ENCODE data around the gene RANBP3. TPM values are rescaled to one million over a fixed set of nuclear protein-coding genes. Genes with fewer than 3 reads are reported as not detected.
"Not testable (repeated sequence)": the region's sequence is repeated elsewhere in the genome, so short reads cannot be mapped to it uniquely, and the experiment has no call there.

Gene RANBP3
- total RNA-seq (2014; rRNA removed; shearing (Covaris generic)) = 41.8 and 53.5 TPM in 2 replicates
- polyA plus RNA-seq (2016; fragmentation: Nextera tagmentation; extraction: Ambion mirVana) = 50.0 and 51.7 TPM in 2 replicates

GRCh38 chr19:5977785-5978605, at the start of gene RANBP3:
TSS of gene RANBP3 (minus strand) at chr19:5978140. CDS start at chr19:5978082, 58 bp downstream.
- H3K9me2 ChIP-seq (ENCODE audit: insufficient read depth) = no peaks in the 10 kb centered on the region
- peak within 1 kb of the TSS; percentile 39 for H3K27ac ChIP-seq
- peaks cover 28% of the 10 kb centered on the region for H3K4me1 ChIP-seq (ENCODE audit: insufficient read depth)
- H4K20me1 ChIP-seq (ENCODE audit: insufficient read depth) = peaks cover 6% of the 10 kb centered on the region; the same call in 1 of the 2 replicates
- peak within 1 kb of the TSS; percentile 83 for H2AFZ ChIP-seq
- H3K79me2 ChIP-seq (ENCODE audit: insufficient read depth) = peaks cover 69% of the 10 kb centered on the region
- DNase-seq = peak; percentile 100
- H3K36me3 ChIP-seq (ENCODE audit: low read depth) = no peaks in the 10 kb centered on the region
- peak within 1 kb of the TSS; percentile 89 for H3K9ac ChIP-seq
- 0 to 1% methylated on average over 68 to 86 of the region's 88 CpGs for WGBS, 2 experiments (ENCODE audit: low coverage in 1 of 2, low lambda C conversion rate in 2 of 2, missing lambda C conversion rate in 2 of 2)
- peak within 1 kb of the TSS; percentile 78 for H3K4me3 ChIP-seq
- H3K27me3 ChIP-seq (replicated peaks; ENCODE audit: insufficient read depth) = no peaks in the 10 kb centered on the region
- H3K9me3 ChIP-seq (ENCODE audit: low read depth) = no peaks in the 10 kb centered on the region
- H3K4me2 ChIP-seq (ENCODE audit: unreplicated experiment) = peak within 1 kb of the TSS; percentile 98
- in situ Hi-C loops (cut with MboI) = no loop called here
- H3F3A ChIP-seq (ENCODE audit: insufficient read depth) = peaks cover 3% of the 10 kb centered on the region
- TF ChIP-seq EZH2 (IDR thresholded peaks at IDR 0.05; ENCODE audit: insufficient read depth, poor library complexity, severe bottlenecking) (no peak), EZH2phosphoT487 (IDR thresholded peaks at IDR 0.05; ENCODE audit: insufficient read depth, low read depth) (no peak)

GRCh38 chr19:6026390-6027227, 48.7 kb upstream of the RANBP3 start:
- in situ Hi-C loops (cut with MboI) = no loop called here
- Histone ChIP-seq H3F3A (ENCODE audit: insufficient read depth) (peaks cover 32% of the 10 kb centered on the region), H3K9me3 (ENCODE audit: low read depth) (no peaks in the 10 kb centered on the region), H3K4me1 (ENCODE audit: insufficient read depth) (peaks cover 27% of the 10 kb centered on the region), H3K9me2 (ENCODE audit: insufficient read depth) (no peaks in the 10 kb centered on the region), H3K4me3 (no peak overlapping the region), H4K20me1 (ENCODE audit: insufficient read depth) (no peaks in the 10 kb centered on the region), H3K9ac (no peak overlapping the region), H3K4me2 (ENCODE audit: unreplicated experiment) (no peak overlapping the region), H3K27ac (no peak overlapping the region), H3K36me3 (ENCODE audit: low read depth) (no peaks in the 10 kb centered on the region), H2AFZ (no peak overlapping the region), H3K27me3 (replicated peaks; ENCODE audit: insufficient read depth) (no peaks in the 10 kb centered on the region), H3K79me2 (ENCODE audit: insufficient read depth) (no peaks in the 10 kb centered on the region)
- TF ChIP-seq EZH2phosphoT487 (IDR thresholded peaks at IDR 0.05; ENCODE audit: insufficient read depth, low read depth) (no peak), EZH2 (IDR thresholded peaks at IDR 0.05; ENCODE audit: insufficient read depth, poor library complexity, severe bottlenecking) (no peak)
- DNase-seq = no peak
- 95 to 98% methylated on average over 30 of the region's 30 CpGs for WGBS, 2 experiments (ENCODE audit: low coverage in 1 of 2, low lambda C conversion rate in 2 of 2, missing lambda C conversion rate in 2 of 2)

GRCh38 chr19:6024756-6025155, 46.8 kb upstream of the RANBP3 start:
- H3K4me2 ChIP-seq (ENCODE audit: unreplicated experiment); H2AFZ ChIP-seq; H4K20me1 ChIP-seq (ENCODE audit: insufficient read depth); H3K27me3 ChIP-seq (replicated peaks; ENCODE audit: insufficient read depth); H3K9me3 ChIP-seq (ENCODE audit: low read depth); H3K79me2 ChIP-seq (ENCODE audit: insufficient read depth); in situ Hi-C loops (cut with MboI); H3K4me3 ChIP-seq; H3K9ac ChIP-seq; H3K27ac ChIP-seq; H3K9me2 ChIP-seq (ENCODE audit: insufficient read depth); H3K36me3 ChIP-seq (ENCODE audit: low read depth); DNase-seq: not testable (repeated sequence)
- Histone ChIP-seq H3K4me1 (ENCODE audit: insufficient read depth) (peaks cover 16% of the 10 kb centered on the region), H3F3A (ENCODE audit: insufficient read depth) (peaks cover 20% of the 10 kb centered on the region)
- WGBS, 2 experiments (ENCODE audit: low coverage in 1 of 2, low lambda C conversion rate in 2 of 2, missing lambda C conversion rate in 2 of 2) = 97 to 100% methylated on average over 10 to 27 of the region's 27 CpGs

GRCh38 chr19:6023936-6024335, 46.0 kb upstream of the RANBP3 start:
- 94 to 98% methylated on average over 12 of the region's 12 CpGs for whole genome bisulfite sequencing, 2 experiments (ENCODE audit: low coverage in 1 of 2, low lambda C conversion rate in 2 of 2, missing lambda C conversion rate in 2 of 2)
- Histone ChIP-seq H3K4me1 (ENCODE audit: insufficient read depth) (peaks cover 13% of the 10 kb centered on the region), H3F3A (ENCODE audit: insufficient read depth) (peaks cover 11% of the 10 kb centered on the region), H3K36me3 (ENCODE audit: low read depth) (no peaks in the 10 kb centered on the region), H4K20me1 (ENCODE audit: insufficient read depth) (no peaks in the 10 kb centered on the region), H3K9me3 (ENCODE audit: low read depth) (no peaks in the 10 kb centered on the region), H2AFZ (no peak overlapping the region), H3K4me2 (ENCODE audit: unreplicated experiment) (peak overlapping the region; percentile 57), H3K9me2 (ENCODE audit: insufficient read depth) (no peaks in the 10 kb centered on the region), H3K27ac (peak overlapping the region; percentile 69; the same call in 1 of the 2 replicates), H3K4me3 (no peak overlapping the region), H3K27me3 (replicated peaks; ENCODE audit: insufficient read depth) (no peaks in the 10 kb centered on the region), H3K79me2 (ENCODE audit: insufficient read depth) (no peaks in the 10 kb centered on the region), H3K9ac (no peak overlapping the region)
- TF ChIP-seq EZH2phosphoT487 (IDR thresholded peaks at IDR 0.05; ENCODE audit: insufficient read depth, low read depth) (no peak), EZH2 (IDR thresholded peaks at IDR 0.05; ENCODE audit: insufficient read depth, poor library complexity, severe bottlenecking) (no peak)
- in situ Hi-C loops (cut with MboI) = no loop called here
- no peak for DNase-seq
